Karpas-422 (cell line): Measurements from ENCODE around the gene BBS9. TPM values are rescaled to one million over a fixed set of nuclear protein-coding genes. Genes with fewer than 3 reads are reported as not detected.

ENCODE experiments used
- DNase-seq: peaks from one replicate; pipeline ENCODE4 v3.0.0-alpha.2; 2015
- H2AFZ ChIP-seq: fragments of 200-600 bp; sonication (generic); 2 replicates; pipeline ENCODE4 v1.6.1; 2014; ENCODE audit warnings: antibody characterized with exemption, low read length, mixed read lengths
- H3K27ac ChIP-seq: fragments of 200-600 bp; sonication (generic); 2 replicates; pipeline ENCODE4 v1.5.1; 2014; ENCODE audit warnings: mild to moderate bottlenecking, low read length, moderate library complexity
- H3K27me3 ChIP-seq: fragments of 200-600 bp; sonication (generic); 2 replicates; pipeline ENCODE4 v1.6.1; 2014; ENCODE audit warnings: low read length, mixed read lengths
- H3K36me3 ChIP-seq: fragments of 200-600 bp; sonication (generic); 2 replicates; pipeline ENCODE4 v1.6.1; 2014; ENCODE audit warnings: low read length, mixed read lengths; ENCODE audit not compliant: insufficient read depth
- H3K4me1 ChIP-seq: fragments of 200-600 bp; sonication (generic); 2 replicates; pipeline ENCODE4 v1.6.1; 2014; ENCODE audit warnings: mild to moderate bottlenecking, low read length, mixed read lengths
- H3K4me2 ChIP-seq: fragments of 200-600 bp; sonication (generic); 2 replicates; pipeline ENCODE4 v1.6.1; 2014; ENCODE audit warnings: low read length, low read depth, mild to moderate bottlenecking; ENCODE audit not compliant: poor library complexity, severe bottlenecking
- H3K4me3 ChIP-seq: fragments of 200-600 bp; sonication (generic); 2 replicates; pipeline ENCODE4 v1.5.1; 2014; ENCODE audit warnings: mild to moderate bottlenecking, antibody characterized with exemption, low read length, mixed read lengths
- H3K79me2 ChIP-seq: fragments of 200-600 bp; sonication (generic); 2 replicates; pipeline ENCODE4 v1.6.1; 2014; ENCODE audit warnings: mild to moderate bottlenecking, low read length, mixed read lengths
- H3K9ac ChIP-seq: fragments of 200-600 bp; sonication (generic); 2 replicates; pipeline ENCODE4 v1.6.0; 2014; ENCODE audit warnings: low read length
- H3K9me2 ChIP-seq: fragments of 200-600 bp; sonication (generic), shearing (Covaris generic); replicated peaks from 2 replicates; pipeline ENCODE4 v1.6.0; 2014; ENCODE audit warnings: mild to moderate bottlenecking, low read length, moderate library complexity; ENCODE audit not compliant: insufficient read depth
- H3K9me3 ChIP-seq: fragments of 300-700, 200-600 bp; sonication (generic); 2 replicates; pipeline ENCODE4 v1.6.1; 2014; ENCODE audit warnings: low read length, mixed read lengths
- H4K20me1 ChIP-seq: fragments of 200-600 bp; sonication (generic); 2 replicates; pipeline ENCODE4 v1.6.1; 2014; ENCODE audit warnings: mild to moderate bottlenecking, antibody characterized with exemption, low read length, low read depth; ENCODE audit not compliant: insufficient read depth
- total RNA-seq: library from RNA; depleted of rRNA; stranded (reverse); fragments of >200 nt; shearing (Covaris generic); gene quantifications from 2 replicates; pipeline ENCODE4 v1.2.3, GENCODE V29; 2014; ENCODE audit warnings: low replicate concordance

BBS9 gene
- total RNA-seq, 1 experiment from 2014 or later: 13.0 TPM

DNA sequence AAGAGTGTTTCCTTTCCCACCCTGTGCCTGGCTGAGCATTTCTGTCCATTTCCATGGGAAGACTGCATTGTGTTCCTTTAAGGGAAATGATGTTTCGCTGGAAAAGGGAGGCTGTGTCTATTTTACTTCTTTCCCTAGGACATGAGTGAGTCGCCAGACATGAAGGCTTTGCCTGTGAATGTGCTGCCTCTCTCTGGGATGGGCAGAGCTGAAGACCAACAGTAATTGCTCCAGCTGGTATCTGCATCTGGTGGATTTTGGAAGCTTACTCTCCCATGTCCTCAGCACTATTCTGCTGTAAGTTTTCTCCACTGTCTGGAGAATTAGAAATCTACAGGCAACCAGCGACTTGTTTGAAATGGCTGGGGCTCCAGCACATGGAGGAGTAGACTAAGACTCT is 511.4 kb downstream of the BBS9 start:
- no peaks in the 10 kb centered on the region for H3K27me3 ChIP-seq
- H3K79me2 ChIP-seq: no peaks in the 10 kb centered on the region
- no peak overlapping the region for H3K4me3 ChIP-seq
- no peak overlapping the region for H3K9ac ChIP-seq
- H4K20me1 ChIP-seq: no peaks in the 10 kb centered on the region
- H3K4me1 ChIP-seq: no peaks in the 10 kb centered on the region
- H3K4me2 ChIP-seq: no peak overlapping the region
- H3K27ac ChIP-seq: no peak overlapping the region
- H2AFZ ChIP-seq: no peak overlapping the region
- no peaks in the 10 kb centered on the region for H3K9me3 ChIP-seq
- no peak for DNase-seq
- H3K9me2 ChIP-seq: no peaks in the 10 kb centered on the region
- no peaks in the 10 kb centered on the region for H3K36me3 ChIP-seq

- Histone ChIP-seq H4K20me1 (no peaks in the 10 kb centered on the region), H3K9ac (no peak overlapping the region), H3K9me2 (no peaks in the 10 kb centered on the region), H2AFZ (no peak overlapping the region), H3K9me3 (no peaks in the 10 kb centered on the region), H3K27ac (no peak overlapping the region), H3K79me2 (no peaks in the 10 kb centered on the region), H3K4me2 (no peak overlapping the region), H3K27me3 (no peaks in the 10 kb centered on the region), H3K36me3 (no peaks in the 10 kb centered on the region), H3K4me1 (no peaks in the 10 kb centered on the region), H3K4me3 (no peak overlapping the region)
- no peak for DNase-seq
Observed at GRCh38 chr7:33642312-33642711, 512.9 kb downstream of the BBS9 start.

GRCh38 chr7:33643530-33643929 is 514.2 kb downstream of the BBS9 start:
- Histone ChIP-seq H3K79me2 (no peaks in the 10 kb centered on the region), H4K20me1 (no peaks in the 10 kb centered on the region), H3K36me3 (no peaks in the 10 kb centered on the region), H3K9me2 (no peaks in the 10 kb centered on the region), H3K27ac (no peak overlapping the region), H3K27me3 (no peaks in the 10 kb centered on the region), H3K4me1 (no peaks in the 10 kb centered on the region), H3K9me3 (no peaks in the 10 kb centered on the region), H2AFZ (no peak overlapping the region), H3K4me3 (no peak overlapping the region), H3K4me2 (no peak overlapping the region), H3K9ac (no peak overlapping the region)
- DNase-seq: no peak

GRCh38 chr7:33644489-33644888 is 515.1 kb downstream of the BBS9 start:
- Histone ChIP-seq H3K9me3 (no peaks in the 10 kb centered on the region), H2AFZ (no peak overlapping the region), H3K9me2 (no peaks in the 10 kb centered on the region), H3K4me3 (no peak overlapping the region), H4K20me1 (no peaks in the 10 kb centered on the region), H3K79me2 (no peaks in the 10 kb centered on the region), H3K27me3 (no peaks in the 10 kb centered on the region), H3K4me1 (no peaks in the 10 kb centered on the region), H3K9ac (no peak overlapping the region), H3K36me3 (no peaks in the 10 kb centered on the region), H3K4me2 (no peak overlapping the region), H3K27ac (no peak overlapping the region)
- no peak for DNase-seq

- no peaks in the 10 kb centered on the region for H3K27me3 ChIP-seq
- H4K20me1 ChIP-seq: no peaks in the 10 kb centered on the region
- no peak overlapping the region for H3K9ac ChIP-seq
- no peak for DNase-seq
- H3K27ac ChIP-seq: no peak overlapping the region
- no peak overlapping the region for H3K4me3 ChIP-seq
- no peaks in the 10 kb centered on the region for H3K4me1 ChIP-seq
- no peak overlapping the region for H3K4me2 ChIP-seq
- H3K9me3 ChIP-seq: no peaks in the 10 kb centered on the region
- H2AFZ ChIP-seq: no peak overlapping the region
- H3K79me2 ChIP-seq: no peaks in the 10 kb centered on the region
- H3K36me3 ChIP-seq: no peaks in the 10 kb centered on the region
- no peaks in the 10 kb centered on the region for H3K9me2 ChIP-seq
Observed at GRCh38 chr7:33645104-33645503, 515.7 kb downstream of the BBS9 start.

DNA sequence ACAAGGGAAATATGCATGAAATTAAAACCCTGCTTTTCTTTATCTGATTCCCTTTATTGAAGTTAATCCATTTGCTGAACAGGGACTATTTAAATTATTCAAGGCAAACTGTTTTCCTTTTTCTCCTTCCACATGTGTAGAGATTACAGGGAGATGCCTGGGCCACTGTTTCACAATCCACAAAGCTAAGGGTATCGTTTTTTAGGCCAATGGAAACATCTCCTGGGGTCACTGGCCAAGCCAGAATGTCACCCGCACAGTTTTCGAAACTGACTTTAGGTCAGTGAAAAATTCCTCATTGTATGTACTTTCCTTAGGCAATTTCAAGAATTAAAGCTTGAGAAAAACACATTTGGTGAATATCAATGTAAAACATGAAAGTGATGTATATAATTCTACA is 516.8 kb downstream of the BBS9 start:
- H3K27me3 ChIP-seq: no peaks in the 10 kb centered on the region

GRCh38 chr7:33646891-33647391 is 517.6 kb downstream of the BBS9 start:
- Histone ChIP-seq H3K4me1 (no peaks in the 10 kb centered on the region), H3K4me3 (no peak overlapping the region), H3K4me2 (no peak overlapping the region), H3K27me3 (no peaks in the 10 kb centered on the region), H3K9ac (no peak overlapping the region), H3K79me2 (no peaks in the 10 kb centered on the region), H3K9me3 (no peaks in the 10 kb centered on the region), H4K20me1 (no peaks in the 10 kb centered on the region), H3K27ac (no peak overlapping the region), H3K36me3 (no peaks in the 10 kb centered on the region), H2AFZ (no peak overlapping the region), H3K9me2 (no peaks in the 10 kb centered on the region)
- no peak for DNase-seq

More for the DNA sequence above, 516.8 kb downstream of the BBS9 start:
- Histone ChIP-seq H3K4me3 (no peak overlapping the region), H3K27ac (no peak overlapping the region), H3K9me3 (no peaks in the 10 kb centered on the region), H3K4me1 (no peaks in the 10 kb centered on the region), H3K4me2 (no peak overlapping the region), H4K20me1 (no peaks in the 10 kb centered on the region), H3K9me2 (no peaks in the 10 kb centered on the region), H2AFZ (no peak overlapping the region), H3K9ac (no peak overlapping the region), H3K79me2 (no peaks in the 10 kb centered on the region), H3K36me3 (no peaks in the 10 kb centered on the region)
- DNase-seq: no peak

- no peak overlapping the region for H2AFZ ChIP-seq
- no peak overlapping the region for H3K9ac ChIP-seq
- H3K9me3 ChIP-seq: no peaks in the 10 kb centered on the region
- no peaks in the 10 kb centered on the region for H4K20me1 ChIP-seq
- H3K79me2 ChIP-seq: no peaks in the 10 kb centered on the region
- no peak overlapping the region for H3K4me3 ChIP-seq
- H3K27ac ChIP-seq: no peak overlapping the region
- no peaks in the 10 kb centered on the region for H3K4me1 ChIP-seq
- H3K4me2 ChIP-seq: no peak overlapping the region
- no peaks in the 10 kb centered on the region for H3K27me3 ChIP-seq
- H3K9me2 ChIP-seq: no peaks in the 10 kb centered on the region
- H3K36me3 ChIP-seq: no peaks in the 10 kb centered on the region
- DNase-seq: no peak
Observed at GRCh38 chr7:33649476-33650441, 520.4 kb downstream of the BBS9 start.
